Adrenal gland (tissue), 5 donors: Measurements from ENCODE around the gene GMEB2.
"Not testable (repeated sequence)": the region's sequence is repeated elsewhere in the genome, so short reads cannot be mapped to it uniquely, and the experiment has no call there.

Source experiments
- POLR2A ChIP-seq, 2 donors: fragments of 450-650 bp; IDR thresholded peaks; one replicate each; pipeline ENCODE4 v1.6.1; 2017; ENCODE audit warnings: antibody characterized with exemption in 2 of 2, mild to moderate bottlenecking in 2 of 2, moderate library complexity in 1 of 2
- TF ChIP-seq, protein P1 (sequence below), 6 experiments: fragments of 450-650 bp in 4 of 6; fragments of 200-600 bp in 2 of 6; sonication (generic) in 1 of 6; IDR thresholded peaks; 1 replicate in 5 of 6; 2 replicates in 1 of 6; pipeline versions ENCODE4 v1.5.1 to v1.8.0; 2016 to 2021; ENCODE audit warnings: antibody characterized with exemption in 6 of 6, mild to moderate bottlenecking in 2 of 6, moderate library complexity in 1 of 6
- donor health status: DM: no; HTN: no; CAD: no.

DNA sequence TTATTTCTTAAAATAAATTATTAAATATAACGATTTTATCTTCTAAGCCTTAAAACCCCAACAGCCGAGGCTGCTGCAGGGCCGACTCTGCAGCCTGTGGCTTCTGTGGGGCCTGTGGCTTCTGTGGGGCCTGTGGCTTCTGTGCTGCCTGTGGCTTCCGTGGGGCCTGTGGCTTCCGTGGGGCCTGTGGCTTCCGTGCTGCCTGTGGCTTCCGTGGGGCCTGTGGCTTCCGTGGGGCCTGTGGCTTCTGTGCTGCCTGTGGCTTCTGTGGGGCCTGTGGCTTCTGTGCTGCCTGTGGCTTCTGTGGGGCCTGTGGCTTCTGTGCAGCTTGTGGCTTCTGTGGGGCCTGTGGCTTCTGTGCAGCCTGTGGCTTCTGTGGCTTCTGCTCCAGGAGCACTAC is 25.2 kb downstream of the GMEB2 start:
- TF ChIP-seq, protein P1, sequence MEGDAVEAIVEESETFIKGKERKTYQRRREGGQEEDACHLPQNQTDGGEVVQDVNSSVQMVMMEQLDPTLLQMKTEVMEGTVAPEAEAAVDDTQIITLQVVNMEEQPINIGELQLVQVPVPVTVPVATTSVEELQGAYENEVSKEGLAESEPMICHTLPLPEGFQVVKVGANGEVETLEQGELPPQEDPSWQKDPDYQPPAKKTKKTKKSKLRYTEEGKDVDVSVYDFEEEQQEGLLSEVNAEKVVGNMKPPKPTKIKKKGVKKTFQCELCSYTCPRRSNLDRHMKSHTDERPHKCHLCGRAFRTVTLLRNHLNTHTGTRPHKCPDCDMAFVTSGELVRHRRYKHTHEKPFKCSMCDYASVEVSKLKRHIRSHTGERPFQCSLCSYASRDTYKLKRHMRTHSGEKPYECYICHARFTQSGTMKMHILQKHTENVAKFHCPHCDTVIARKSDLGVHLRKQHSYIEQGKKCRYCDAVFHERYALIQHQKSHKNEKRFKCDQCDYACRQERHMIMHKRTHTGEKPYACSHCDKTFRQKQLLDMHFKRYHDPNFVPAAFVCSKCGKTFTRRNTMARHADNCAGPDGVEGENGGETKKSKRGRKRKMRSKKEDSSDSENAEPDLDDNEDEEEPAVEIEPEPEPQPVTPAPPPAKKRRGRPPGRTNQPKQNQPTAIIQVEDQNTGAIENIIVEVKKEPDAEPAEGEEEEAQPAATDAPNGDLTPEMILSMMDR (IDR thresholded peaks at IDR 0.05) = not testable (repeated sequence)
- TF ChIP-seq POLR2A (IDR thresholded peaks at IDR 0.05) = not testable (repeated sequence)
